NCI-H526 treated with DMSO at 0.1 percent for 48 hours (cell line): ENCODE measurements around the gene HAAO.
"Not testable (repeated sequence)": the region's sequence is repeated elsewhere in the genome, so short reads cannot be mapped to it uniquely, and the experiment has no call there.

Source experiments
- DNase-seq: peaks from one replicate; lab custom pipeline; 2025; lab: John Stamatoyannopoulos, UW

The HAAO gene

DNA sequence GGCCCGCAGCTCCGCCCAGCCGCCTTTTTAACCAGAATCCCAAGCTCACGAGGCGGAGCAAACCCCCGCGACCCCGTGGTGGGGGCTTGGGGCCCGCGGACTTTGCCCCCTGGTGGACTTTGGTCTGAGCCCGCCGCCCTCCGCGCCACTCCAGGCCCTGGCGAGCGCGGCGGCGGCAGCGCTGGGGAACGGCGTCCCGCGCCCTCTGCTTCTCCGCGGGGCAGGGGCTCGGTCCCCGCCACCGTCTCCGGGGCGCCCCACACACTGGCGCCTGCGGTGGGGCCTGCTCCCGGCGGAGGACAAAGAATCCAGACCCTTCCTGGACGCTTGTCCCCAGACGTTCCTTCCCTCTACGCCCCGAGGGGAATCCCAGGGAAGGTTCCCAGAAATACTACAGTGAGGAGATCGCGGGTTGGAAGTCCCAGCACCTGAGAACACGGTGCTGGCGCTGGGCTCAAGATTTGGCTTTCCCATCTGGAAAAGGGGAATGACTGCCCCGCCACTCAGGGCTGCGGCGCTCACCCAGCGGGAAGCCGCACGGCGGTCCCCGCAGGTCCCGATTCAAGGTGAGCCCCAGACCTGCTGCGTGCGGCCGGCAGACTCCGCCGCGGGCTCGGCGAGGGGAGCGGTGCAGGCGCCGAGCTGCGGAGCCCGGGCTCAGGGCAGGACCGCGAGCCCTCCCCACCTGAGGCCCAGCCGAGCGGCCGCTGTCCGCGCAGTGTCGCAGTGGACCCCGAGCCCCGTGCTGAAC lies at the start of gene HAAO:
Gene HAAO, minus strand, starts transcription at position 1 of the 751 bp plus-strand sequence. CDS start 47 bp downstream, outside the sequence.
- no peak for DNase-seq

GRCh38 chr2:42841344-42841743 lies 49.0 kb upstream of the HAAO start:
- DNase-seq, result no peak

DNA sequence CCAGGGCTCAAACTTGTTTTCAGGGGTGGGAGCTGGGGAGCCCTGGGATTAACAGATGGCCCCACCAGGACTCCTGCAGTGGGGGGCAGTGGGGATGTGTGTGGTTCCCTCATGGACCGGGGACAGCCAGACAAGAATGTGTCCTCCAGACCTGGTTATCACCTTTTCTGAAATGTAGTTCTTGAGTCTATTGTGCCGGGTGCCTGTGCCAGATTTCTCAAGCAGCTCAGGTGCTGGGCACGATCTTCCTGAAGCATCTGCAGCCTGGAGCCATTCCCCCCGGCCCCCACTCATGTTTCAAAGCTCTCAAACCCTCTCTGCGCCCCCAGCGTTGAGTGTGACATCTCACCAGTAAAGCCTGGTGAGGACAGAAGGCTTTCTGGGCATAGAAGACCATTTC lies 48.4 kb upstream of the HAAO start:
- no peak for DNase-seq

DNA sequence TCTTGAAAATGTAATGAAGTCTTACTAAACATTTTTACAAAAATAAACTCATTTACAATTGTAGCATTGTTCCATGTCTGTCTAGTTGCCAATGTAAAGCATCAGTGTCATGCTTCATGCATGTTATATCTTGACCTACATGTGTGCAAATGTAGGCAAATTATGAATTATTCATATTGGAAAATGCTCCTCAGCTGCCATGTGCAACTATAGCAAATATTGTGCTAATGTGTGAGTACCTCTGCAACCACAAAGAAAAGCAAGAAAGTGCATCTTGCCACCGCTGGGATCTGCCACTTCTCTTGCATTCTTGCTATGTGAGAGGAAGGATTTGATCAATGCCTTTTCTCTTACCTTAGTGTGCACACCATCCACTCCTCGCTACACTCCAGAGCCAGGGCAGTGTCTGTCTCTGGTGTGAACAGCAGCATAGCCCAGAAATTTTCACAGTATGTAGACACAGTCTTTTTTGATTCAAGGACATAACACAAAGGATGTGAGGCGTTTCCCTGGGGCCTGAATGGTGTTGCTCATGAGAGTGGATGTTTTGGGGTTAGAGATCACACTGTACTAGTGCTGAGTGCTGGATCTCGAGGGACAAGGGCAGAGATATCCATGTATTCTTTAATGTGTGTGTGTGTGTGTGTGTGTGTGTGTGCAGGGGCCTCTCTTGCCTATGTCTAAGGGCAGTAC lies 47.6 kb upstream of the HAAO start:
- no peak for DNase-seq

- DNase-seq, result no peak
Observed at GRCh38 chr2:42838133-42838532, 45.8 kb upstream of the HAAO start.

DNA sequence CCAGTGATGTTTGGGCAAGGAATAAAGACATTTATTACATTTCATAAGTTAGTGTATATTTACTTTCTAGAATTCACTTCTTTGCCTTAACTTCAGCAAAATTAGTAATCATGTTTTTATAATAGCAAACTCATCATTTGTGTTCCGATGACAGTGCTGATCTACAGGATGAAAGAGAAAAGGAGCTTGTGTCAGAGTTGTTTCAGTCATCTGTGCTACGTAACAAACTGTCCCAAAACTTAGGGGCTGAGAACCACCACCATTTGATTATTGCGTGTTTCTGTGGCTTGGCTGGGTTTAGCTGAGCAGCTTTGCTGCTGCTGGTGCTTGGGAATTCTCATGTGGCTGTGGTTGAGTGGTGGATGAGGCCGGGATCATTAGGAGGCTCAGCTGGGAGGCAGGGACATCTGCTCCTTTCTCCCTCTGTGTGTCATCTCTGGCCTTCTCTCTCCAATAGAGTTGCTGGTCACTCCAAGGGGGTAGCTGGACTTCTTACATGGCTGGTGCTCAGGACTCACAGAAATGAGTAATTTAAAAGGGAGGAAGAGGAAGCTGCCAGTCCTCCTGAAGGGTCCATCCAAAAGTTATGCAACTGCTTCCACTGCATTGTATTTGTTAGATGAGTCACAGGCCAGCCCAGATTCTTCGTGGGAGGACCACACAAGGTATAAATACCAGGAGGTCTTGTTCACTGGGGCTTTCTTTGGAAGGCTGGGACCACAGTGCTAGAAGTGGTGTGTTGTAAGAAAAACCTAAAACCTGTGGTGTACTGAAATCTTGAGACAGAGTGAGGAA lies 43.4 kb upstream of the HAAO start:
- no peak for DNase-seq

- no peak for DNase-seq
Observed at GRCh38 chr2:42834161-42834560, 41.8 kb upstream of the HAAO start.

- no peak for DNase-seq
Observed at GRCh38 chr2:42832289-42832634, 39.9 kb upstream of the HAAO start.

DNA sequence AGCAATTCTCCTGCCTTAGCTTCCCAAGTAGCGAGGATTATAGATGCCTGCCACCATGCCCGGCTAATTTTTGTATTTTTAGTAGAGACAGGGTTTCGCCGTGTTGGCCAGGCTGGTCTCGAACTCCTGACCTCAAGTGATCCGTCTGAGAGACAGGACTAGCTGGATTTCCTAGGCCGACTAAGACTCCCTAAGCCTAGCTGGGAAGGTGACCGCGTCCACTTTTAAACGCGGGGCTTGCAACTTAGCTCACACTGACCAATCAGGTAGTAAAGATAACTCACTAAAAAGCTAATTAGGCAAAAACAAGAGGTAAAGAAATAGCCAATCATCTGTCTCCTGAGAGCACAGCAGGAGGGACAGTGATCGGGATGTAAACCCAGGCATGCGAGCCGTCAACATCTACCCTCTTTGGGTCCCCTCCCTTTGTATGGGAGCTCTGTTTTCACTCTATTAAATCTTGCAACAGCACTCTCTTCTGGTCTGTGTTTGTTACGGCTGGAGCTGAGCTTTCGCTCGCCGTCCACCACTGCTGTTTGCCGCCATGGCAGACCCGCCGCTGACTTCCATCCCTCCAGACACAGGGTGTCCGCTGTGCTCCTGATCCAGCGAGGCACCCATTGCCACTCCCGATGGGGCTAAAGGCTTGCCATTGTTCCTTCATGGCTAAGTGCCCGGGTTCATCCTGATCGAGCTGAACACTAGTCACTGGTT lies 39.3 kb upstream of the HAAO start:
- DNase-seq, result not testable (repeated sequence)

- no peak for DNase-seq
Observed at GRCh38 chr2:42830922-42831574, 38.7 kb upstream of the HAAO start.

- peak; percentile 20 for DNase-seq
Observed at GRCh38 chr2:42829671-42830440, 37.5 kb upstream of the HAAO start.

DNA sequence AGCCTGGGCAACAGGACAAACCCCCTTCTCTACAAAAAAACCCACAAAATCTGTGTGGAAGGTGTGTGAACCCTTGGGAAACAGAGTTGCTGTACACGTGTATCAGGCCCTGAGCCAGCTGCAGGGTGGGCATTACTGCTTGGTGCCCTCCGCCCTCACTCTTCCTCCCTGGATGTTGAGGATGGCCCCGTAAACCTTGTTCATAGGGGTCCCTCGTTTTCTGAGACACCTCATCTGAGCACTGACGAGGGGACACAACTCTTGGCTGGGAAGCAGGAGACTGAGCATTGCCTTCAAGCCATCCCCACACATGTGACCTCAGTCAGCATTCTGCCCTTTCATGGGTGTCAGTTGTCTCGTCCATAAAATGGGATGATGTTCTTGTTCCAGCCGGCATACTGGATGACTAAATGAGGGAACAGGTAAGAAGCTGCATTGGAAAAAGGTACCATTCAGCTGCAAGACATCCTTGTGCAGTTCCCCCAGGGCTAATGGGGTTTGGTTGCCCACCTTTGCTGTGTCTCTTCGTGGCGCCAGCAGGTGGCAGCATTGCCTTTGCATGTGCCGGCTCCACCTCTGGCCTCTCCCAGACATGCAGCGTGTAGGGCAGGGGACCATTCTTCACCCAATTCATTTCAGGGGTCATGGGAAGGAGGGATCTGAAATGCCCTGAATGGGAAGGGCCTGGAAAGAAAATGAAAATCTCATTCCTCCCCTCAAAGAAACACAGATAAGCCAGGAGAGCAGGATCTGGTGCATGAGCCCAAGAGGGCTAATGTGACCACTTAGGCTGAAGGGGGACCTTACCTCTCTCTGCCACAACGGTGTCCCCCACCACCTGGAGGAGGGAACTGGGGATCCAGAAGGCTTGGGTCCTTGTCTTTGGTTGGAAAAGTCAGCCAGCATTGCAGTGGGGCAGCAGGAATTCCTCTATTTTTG lies 36.4 kb upstream of the HAAO start:
- peak; percentile 18 for DNase-seq

DNA sequence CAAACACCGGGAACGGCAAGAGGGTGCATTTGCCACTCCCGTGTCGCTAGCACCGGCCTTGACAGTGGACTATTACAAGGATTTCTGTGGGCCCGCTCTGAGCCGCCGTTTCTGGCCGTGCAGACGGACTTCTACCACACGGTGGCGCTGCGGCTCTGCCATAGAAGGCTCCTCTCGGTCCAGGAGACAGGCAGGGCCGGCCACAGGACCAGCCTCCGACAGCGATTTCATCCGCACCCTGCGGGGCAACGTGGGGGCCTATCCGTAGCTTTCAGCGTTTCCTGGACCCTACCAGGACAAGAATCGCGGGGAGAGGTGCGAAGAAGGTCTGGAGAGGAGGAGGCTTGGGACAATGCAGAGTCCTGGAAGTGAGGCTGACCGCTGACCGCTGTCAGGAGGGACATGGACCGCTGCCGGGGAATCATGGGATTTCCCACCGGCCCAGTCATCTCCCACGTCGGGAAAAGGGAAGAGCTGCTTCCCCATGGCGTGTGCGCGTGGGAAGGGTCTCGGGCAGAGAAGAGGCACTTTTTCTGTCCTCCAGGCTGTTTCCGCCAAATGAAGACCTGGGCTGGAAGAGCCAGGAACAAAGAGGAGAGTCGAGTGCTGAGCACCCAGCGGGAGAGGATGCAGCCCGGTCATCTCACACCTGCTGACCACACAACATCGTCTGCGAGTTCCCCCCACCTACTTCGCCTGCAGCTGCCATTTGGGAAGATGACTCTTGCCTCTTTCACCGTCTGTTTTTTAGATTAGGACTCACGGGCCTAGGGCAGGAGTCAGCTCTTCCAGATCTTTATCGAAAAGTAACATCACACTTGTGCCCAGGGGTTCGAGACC lies 35.5 kb upstream of the HAAO start:
- peak; percentile 43 for DNase-seq

- no peak for DNase-seq
Observed at GRCh38 chr2:42826231-42826630, 33.8 kb upstream of the HAAO start.

DNA sequence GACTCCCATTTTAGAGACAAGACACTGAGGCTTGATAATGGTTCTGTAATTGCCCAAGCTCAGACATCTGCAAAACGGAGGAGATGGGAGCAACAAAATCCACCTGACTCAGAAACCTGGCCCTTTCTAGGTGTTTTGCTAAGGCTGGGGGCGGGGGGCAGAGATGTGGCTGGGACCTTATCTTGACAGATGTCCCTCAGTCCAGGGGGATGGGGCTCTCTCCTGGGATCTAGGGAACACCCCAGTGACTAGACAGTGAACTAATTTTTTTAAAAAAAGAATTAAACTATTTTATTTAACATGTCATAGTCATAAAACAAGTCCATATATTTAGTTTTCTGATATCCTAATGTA lies 32.0 kb upstream of the HAAO start:
- DNase-seq, result no peak

DNA sequence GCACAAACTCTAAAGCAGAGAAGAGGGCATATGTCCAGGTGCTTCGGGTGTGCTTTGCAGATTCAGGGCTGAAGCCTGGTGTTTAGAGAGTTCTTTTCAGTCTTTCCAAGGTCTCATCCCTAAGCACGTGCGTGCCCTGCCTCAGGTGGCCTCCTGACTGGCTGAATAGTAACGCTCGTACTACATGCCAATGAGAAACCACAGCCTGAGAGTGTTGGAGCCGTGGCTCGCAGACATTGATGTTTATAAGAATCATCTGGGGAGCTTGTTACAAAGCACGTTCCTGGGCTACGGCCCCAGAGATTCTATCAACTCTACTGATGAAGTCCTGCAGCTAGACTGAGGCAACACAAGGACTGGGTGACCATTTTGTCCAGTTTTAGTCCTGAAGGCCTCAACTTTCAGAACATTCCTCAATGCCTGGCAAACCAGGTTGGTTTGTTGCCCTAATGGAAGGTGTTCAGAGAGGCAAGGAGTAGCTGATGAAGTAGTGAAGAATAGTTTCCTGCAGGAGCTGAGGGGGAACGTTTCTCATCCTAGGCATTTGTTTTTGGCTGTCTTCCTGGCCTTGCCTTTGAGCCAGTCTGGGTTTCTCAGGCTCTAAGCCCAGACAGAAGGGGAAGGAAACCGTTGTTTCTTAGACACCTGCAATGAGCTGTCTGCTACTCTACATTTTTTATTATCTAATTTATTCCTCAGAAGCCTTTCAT lies 31.5 kb upstream of the HAAO start:
- no peak for DNase-seq

DNA sequence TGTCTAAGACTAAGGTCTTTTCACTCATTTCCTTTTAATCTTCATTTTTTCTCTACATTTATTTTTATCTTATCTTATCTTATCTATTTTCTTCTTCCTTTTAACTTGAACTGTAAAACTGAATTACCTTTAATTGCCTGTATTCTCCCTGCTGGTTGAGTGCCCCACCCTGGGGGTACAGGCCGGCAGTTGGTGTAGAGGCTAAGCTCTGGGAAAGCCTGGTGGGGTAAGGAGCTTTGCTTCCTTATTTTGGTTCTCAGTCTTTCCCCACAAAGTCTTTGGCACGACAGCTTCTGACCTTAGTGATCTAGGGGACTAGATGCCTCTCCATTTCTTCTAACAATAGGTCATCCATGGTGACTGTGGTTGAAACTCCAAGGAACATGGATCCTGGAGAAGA lies 26.8 kb upstream of the HAAO start:
- DNase-seq, result no peak

- DNase-seq, result no peak
Observed at GRCh38 chr2:42815726-42816125, 23.3 kb upstream of the HAAO start.
